GM19468 (cell line): ENCODE results near the gene ARHGAP42.

Experiments
- ATAC-seq: cut with Tn5 transposase; IDR thresholded peaks from one replicate; pipeline ENCODE4 v1.9.1; 2021; ENCODE audit warnings: mild to moderate bottlenecking, moderate library complexity, moderate number of reproducible peaks; ENCODE audit not compliant: unreplicated experiment; ENCODE audit errors: extremely low read depth

ARHGAP42 gene

GRCh38 chr11:100930185-100930778 is 243.2 kb downstream of the ARHGAP42 start:
- no peak for ATAC-seq

- no peak for ATAC-seq
Observed at GRCh38 chr11:100932474-100933100, 245.5 kb downstream of the ARHGAP42 start.

GRCh38 chr11:100936781-100937180 is 249.7 kb downstream of the ARHGAP42 start:
- no peak for ATAC-seq

GRCh38 chr11:100939571-100939970 is 252.5 kb downstream of the ARHGAP42 start:
- no peak for ATAC-seq

GRCh38 chr11:100940111-100940510 is 253.0 kb downstream of the ARHGAP42 start:
- no peak for ATAC-seq

GRCh38 chr11:100941033-100941432 is 253.9 kb downstream of the ARHGAP42 start:
- no peak for ATAC-seq

- ATAC-seq = no peak
Observed at GRCh38 chr11:100942016-100942415, 254.9 kb downstream of the ARHGAP42 start.

- no peak for ATAC-seq
Observed at GRCh38 chr11:100948936-100949335, 261.8 kb downstream of the ARHGAP42 start.

GRCh38 chr11:100949443-100949842 is 262.4 kb downstream of the ARHGAP42 start:
- ATAC-seq = no peak

- ATAC-seq = no peak
Observed at GRCh38 chr11:100955318-100955717, 268.2 kb downstream of the ARHGAP42 start.

- ATAC-seq = no peak
Observed at GRCh38 chr11:100956351-100956750, 269.3 kb downstream of the ARHGAP42 start.

- no peak for ATAC-seq
Observed at GRCh38 chr11:100957499-100957898, 270.4 kb downstream of the ARHGAP42 start.

GRCh38 chr11:100961633-100962032 is 274.5 kb downstream of the ARHGAP42 start:
- ATAC-seq = no peak

- ATAC-seq = no peak
Observed at GRCh38 chr11:100963375-100963774, 276.3 kb downstream of the ARHGAP42 start.

- no peak for ATAC-seq
Observed at GRCh38 chr11:100964435-100964834, 277.3 kb downstream of the ARHGAP42 start.

- no peak for ATAC-seq
Observed at GRCh38 chr11:100965346-100965745, 278.3 kb downstream of the ARHGAP42 start.

GRCh38 chr11:100966366-100966765 is 279.3 kb downstream of the ARHGAP42 start:
- ATAC-seq = no peak

- ATAC-seq = no peak
Observed at GRCh38 chr11:100969008-100969407, 281.9 kb downstream of the ARHGAP42 start.

- ATAC-seq = no peak
Observed at GRCh38 chr11:100970283-100971164, 283.4 kb downstream of the ARHGAP42 start.

GRCh38 chr11:100972046-100972445 is 285.0 kb downstream of the ARHGAP42 start:
- ATAC-seq = no peak

GRCh38 chr11:100978442-100978841 is 291.4 kb downstream of the ARHGAP42 start:
- no peak for ATAC-seq
